Non-pigmented ciliary epithelial cell (primary cell): Measurements from ENCODE around the gene GSTP1.
"Not testable (repeated sequence)": the region's sequence is repeated elsewhere in the genome, so short reads cannot be mapped to it uniquely, and the experiment has no call there.

Experiments used
- DNase-seq: peaks from one replicate; pipeline ENCODE4 v3.0.0-alpha.2; 2010; ENCODE audit warnings: low read depth

Gene GSTP1

GRCh38 chr11:67597458-67597857 lies 13.8 kb downstream of the GSTP1 start:
- DNase-seq, result not testable (repeated sequence)

GRCh38 chr11:67597963-67598362 lies 14.4 kb downstream of the GSTP1 start:
- not testable (repeated sequence) for DNase-seq

GRCh38 chr11:67599149-67599548 lies 15.5 kb downstream of the GSTP1 start:
- no peak for DNase-seq

- DNase-seq, result no peak
Observed at GRCh38 chr11:67600324-67601029, 16.9 kb downstream of the GSTP1 start.

GRCh38 chr11:67601098-67601497 lies 17.5 kb downstream of the GSTP1 start:
- no peak for DNase-seq

- not testable (repeated sequence) for DNase-seq
Observed at GRCh38 chr11:67604119-67604518, 20.5 kb downstream of the GSTP1 start.

GRCh38 chr11:67604815-67605214 lies 21.2 kb downstream of the GSTP1 start:
- no peak for DNase-seq

- DNase-seq, result no peak
Observed at GRCh38 chr11:67605231-67606011, 21.8 kb downstream of the GSTP1 start.

GRCh38 chr11:67606093-67606491 lies 22.5 kb downstream of the GSTP1 start:
- no peak for DNase-seq

- peak; percentile 42 for DNase-seq
Observed at GRCh38 chr11:67606492-67607295, 23.1 kb downstream of the GSTP1 start, which contains the start of gene NDUFV1. NDUFV1 (plus strand) TSS chr11:67606936; CDS start chr11:67607005, 69 bp downstream.

GRCh38 chr11:67607507-67607906 lies 23.9 kb downstream of the GSTP1 start:
- DNase-seq, result no peak

- no peak for DNase-seq
Observed at GRCh38 chr11:67608486-67608885, 24.9 kb downstream of the GSTP1 start.

GRCh38 chr11:67609316-67609715 lies 25.7 kb downstream of the GSTP1 start:
- no peak for DNase-seq

GRCh38 chr11:67610302-67610868 lies 26.8 kb downstream of the GSTP1 start:
- no peak for DNase-seq

GRCh38 chr11:67611165-67611564 lies 27.6 kb downstream of the GSTP1 start:
- no peak for DNase-seq

- no peak for DNase-seq
Observed at GRCh38 chr11:67611704-67612587, 28.3 kb downstream of the GSTP1 start.

GRCh38 chr11:67612751-67613150 lies 29.1 kb downstream of the GSTP1 start:
- DNase-seq, result no peak

GRCh38 chr11:67613313-67613959 lies 29.8 kb downstream of the GSTP1 start:
- DNase-seq, result no peak

- DNase-seq, result no peak
Observed at GRCh38 chr11:67613960-67614715, 30.5 kb downstream of the GSTP1 start.
